ENCODE data around the gene EOMES. TPM values are rescaled to one million over a fixed set of nuclear protein-coding genes. Genes with fewer than 3 reads are reported as not detected.

Gene EOMES
- total and polyA plus RNA-seq, 2 of the 4 experiments (the other 2 are of a cell fraction) = not detected

DNA sequence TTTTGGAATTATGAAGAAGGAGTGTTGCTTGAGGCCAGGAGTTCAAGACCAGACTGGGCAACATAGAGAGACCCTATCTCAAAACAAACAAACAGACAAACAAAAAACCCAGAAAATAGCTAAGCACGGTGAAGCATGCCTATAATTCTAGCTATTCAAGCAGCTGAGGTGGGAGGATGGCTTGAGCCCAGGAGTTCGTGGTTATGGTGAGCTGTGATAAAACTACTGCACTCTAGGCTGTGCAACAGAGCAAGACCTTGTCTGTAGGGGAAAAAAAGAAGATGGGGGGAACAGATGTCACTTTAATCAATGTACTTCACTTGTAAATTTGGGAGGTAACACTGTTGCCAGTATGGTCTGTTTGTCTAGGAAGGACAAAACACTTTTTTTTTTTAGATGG lies 18.7 kb upstream of the EOMES start:
- H3K18ac ChIP-seq (ENCODE audit: low read depth, low read length) = no peak overlapping the region
- ATAC-seq (ENCODE audit: low read depth) = no peak
- no peak overlapping the region for H2AFZ ChIP-seq (replicated peaks; ENCODE audit: low read length, poor library complexity)
- in situ Hi-C loops (cut with MboI; ENCODE audit: low sequenced_read_pairs) (no loop called here), intact Hi-C loops (cut with micrococcal nuclease) (no loop called here), dilution Hi-C loops (cut with HindIII; ENCODE audit: low sequenced_read_pairs, unreplicated experiment) (no loop called here)
- H4K8ac ChIP-seq (ENCODE audit: low read depth in 2 of 2, low read length in 2 of 2) = no peak overlapping the region
- H2BK20ac ChIP-seq (ENCODE audit: low read depth, low read length) = no peak overlapping the region
- H4K20me1 ChIP-seq (ENCODE audit: insufficient read depth, low read length) = no peaks in the 10 kb centered on the region
- no peak overlapping the region for H2AK5ac ChIP-seq (ENCODE audit: low read depth, low read length)
- H2BK120ac ChIP-seq (ENCODE audit: low read depth, low read length) = no peak overlapping the region
- no peak overlapping the region for H3K4me3 ChIP-seq (ENCODE audit: insufficient read depth, low read depth, low read length)
- H2BK5ac ChIP-seq (ENCODE audit: low read depth, low read length, poor library complexity, severe bottlenecking) = no peak overlapping the region
- POLR2A ChIA-PET (ENCODE audit: unreplicated experiment) = no interaction called here
- CTCF ChIA-PET = no interaction called here
- no peak for DNase-seq
- no peak overlapping the region for H4K5ac ChIP-seq (ENCODE audit: low read depth, low read length)
- H3K56ac ChIP-seq (ENCODE audit: extremely low read depth, insufficient read depth, low read length) = no peak overlapping the region
- no peak overlapping the region for H3K4ac ChIP-seq (ENCODE audit: low read depth, low read length)
- no peak overlapping the region for H2AK9ac ChIP-seq (replicated peaks; ENCODE audit: low read depth, low read length, poor library complexity)
- no peak overlapping the region for H3K23ac ChIP-seq (ENCODE audit: low read depth, low read length)
- no peak for TF ChIP-seq SMC3 (IDR thresholded peaks at IDR 0.05; ENCODE audit: low read depth, low read length)
- H3K9ac ChIP-seq (ENCODE audit: low read depth, low read length) = no peak overlapping the region
- no peaks in the 10 kb centered on the region for H3K4me1 ChIP-seq (ENCODE audit: control insufficient read depth, insufficient read depth, low read length)
- H2BK15ac ChIP-seq (ENCODE audit: low read depth, low read length) = no peak overlapping the region
- no peaks in the 10 kb centered on the region for H3K79me1 ChIP-seq (ENCODE audit: low read depth in 1 of 2, low read length in 2 of 2)
- no peak overlapping the region for H3K14ac ChIP-seq (replicated peaks; ENCODE audit: low read depth, low read length)
- H3K36me3 ChIP-seq (ENCODE audit: control insufficient read depth, insufficient read depth, low read length) = no peaks in the 10 kb centered on the region
- H3K9me1 ChIP-seq (ENCODE audit: insufficient read depth, low read length) = no peaks in the 10 kb centered on the region
- no peak overlapping the region for H3K4me2 ChIP-seq (ENCODE audit: low read depth, low read length)
- BruUV-seq (replicated peaks) = no TSS peak
- no peak overlapping the region for H4K91ac ChIP-seq (ENCODE audit: insufficient read depth, low read depth, low read length)
- H3K27ac ChIP-seq (ENCODE audit: insufficient read depth, low read length) = no peak overlapping the region
- no peaks in the 10 kb centered on the region for H3K27me3 ChIP-seq (ENCODE audit: control insufficient read depth, insufficient read depth, low read length)
- no peaks in the 10 kb centered on the region for H3K9me3 ChIP-seq (ENCODE audit: control insufficient read depth, insufficient read depth, low read length)
- WGBS, 2 experiments (ENCODE audit: extremely low coverage in 2 of 2, insufficient read length in 1 of 2) = no CpG with 5 or more reads among the region's 2 CpGs
